ENCODE data around the gene ZNF157. TPM values are rescaled to one million over a fixed set of nuclear protein-coding genes. Genes with fewer than 3 reads are reported as not detected.
"Not testable (repeated sequence)": the region's sequence is repeated elsewhere in the genome, so short reads cannot be mapped to it uniquely, and the experiment has no call there.

ZNF157 gene
- total and polyA plus RNA-seq, 2 of the 8 experiments (the other 6 are each of a cell fraction or from before 2014, with no cell fraction given), result 0.67 to 2.2 TPM

DNA sequence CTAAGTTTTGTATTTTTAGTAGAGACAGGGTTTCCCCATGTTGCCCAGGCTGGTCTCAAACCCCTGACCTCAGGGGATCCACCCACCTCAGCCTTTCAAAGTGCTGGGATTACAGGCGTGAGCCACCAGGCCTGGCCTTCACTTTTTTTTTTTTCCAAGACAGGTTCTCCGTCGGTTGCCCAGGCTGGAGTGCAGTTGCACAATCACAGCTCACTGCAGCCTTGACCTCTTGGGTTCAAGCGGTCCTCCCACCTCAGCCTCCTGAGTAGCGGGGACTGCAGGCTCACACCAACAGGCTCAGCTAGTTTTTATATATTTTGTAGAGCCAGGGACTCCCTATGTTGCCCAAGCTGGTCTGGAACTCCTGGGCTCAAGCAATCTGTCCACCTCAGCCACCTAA, 37.6 kb upstream of the ZNF157 start:
- H2BK5ac ChIP-seq (ENCODE audit: low read depth, low read length); H2AFZ ChIP-seq (ENCODE audit: low read length); H3K9ac ChIP-seq (replicated peaks in 1 of 4; ENCODE audit: extremely low read depth in 1 of 4, low read depth in 3 of 4, low read length in 3 of 4); H3K18ac ChIP-seq (ENCODE audit: extremely low read depth, low read length); H4K5ac ChIP-seq (ENCODE audit: insufficient read length, low read depth, low read length); H4K20me1 ChIP-seq (replicated peaks in 1 of 2; ENCODE audit: control insufficient read depth in 1 of 2, insufficient read depth in 2 of 2, low read length in 2 of 2); H3K27me3 ChIP-seq (replicated peaks in 1 of 4; ENCODE audit: control insufficient read depth in 3 of 4, extremely low read depth in 1 of 4, insufficient read depth in 3 of 4, low read length in 3 of 4); H3K56ac ChIP-seq (replicated peaks; ENCODE audit: insufficient read length, low read depth, low read length); H3K36me3 ChIP-seq (ENCODE audit: control insufficient read depth in 2 of 4, insufficient read depth in 4 of 4, low read length in 3 of 4); H2BK15ac ChIP-seq (ENCODE audit: low read length); H3K23me2 ChIP-seq (ENCODE audit: low read depth, low read length); H3K4ac ChIP-seq (replicated peaks; ENCODE audit: insufficient read length, low read depth, low read length); H3K23ac ChIP-seq (ENCODE audit: insufficient read length); H2BK20ac ChIP-seq (ENCODE audit: low read length); DNase-seq (ENCODE audit: low read depth in 1 of 2, low spot score in 2 of 2); H4K91ac ChIP-seq (replicated peaks; ENCODE audit: insufficient read length, low read length); H3K4me1 ChIP-seq (replicated peaks in 1 of 4; ENCODE audit: control insufficient read depth in 3 of 4, insufficient read depth in 4 of 4, low read length in 3 of 4); H2BK120ac ChIP-seq (replicated peaks; ENCODE audit: low read depth, low read length); H3K79me1 ChIP-seq (ENCODE audit: low read depth, low read length); H3K4me2 ChIP-seq (ENCODE audit: insufficient read depth in 1 of 2, low read depth in 2 of 2, low read length in 2 of 2); H2BK12ac ChIP-seq (ENCODE audit: low read depth, low read length); POLR2A ChIA-PET (ENCODE audit: partially characterized antibody); H3K27ac ChIP-seq (ENCODE audit: low read depth, low read length); H2AK5ac ChIP-seq (ENCODE audit: low read depth, low read length); CTCF ChIA-PET (ENCODE audit: partially characterized antibody); H3K4me3 ChIP-seq (ENCODE audit: extremely low read depth in 1 of 4, insufficient read depth in 2 of 4, low read depth in 3 of 4, low read length in 4 of 4); H3K79me2 ChIP-seq (ENCODE audit: control insufficient read depth in 1 of 2, insufficient read depth in 2 of 2, low read length in 2 of 2); H3K9me3 ChIP-seq (ENCODE audit: insufficient read depth in 2 of 2, low read depth in 1 of 2, low read length in 1 of 2); H3K14ac ChIP-seq (ENCODE audit: insufficient read length); FAIRE-seq: not testable (repeated sequence)
- H4K8ac ChIP-seq (ENCODE audit: extremely low read depth, insufficient read depth, low read length), result 0 out of 2 replicates have a peak overlapping the region, but pooled peaks have one; percentile 51
- WGBS, 2 experiments (ENCODE audit: extremely low coverage in 1 of 2, insufficient coverage in 1 of 2, insufficient read length in 1 of 2, insufficient replicate concordance in 2 of 2, low coverage in 1 of 2, low lambda C conversion rate in 2 of 2, missing lambda C conversion rate in 1 of 2), result 100% methylated on average over 2 of the region's 5 CpGs; no CpG with 5 or more reads in 1 of the 2 experiments
